Epithelial cell of proximal tubule (primary cell): ENCODE results near the gene CEPT1. TPM values are rescaled to one million over a fixed set of nuclear protein-coding genes. Genes with fewer than 3 reads are reported as not detected.

Experiments
- DNase-seq: peaks from one replicate; pipeline ENCODE4 v3.0.0-alpha.2; 2011; ENCODE audit warnings: low read depth
- H3K4me3 ChIP-seq: 2 replicates; pipeline ENCODE4 v1.5.1; 2011; ENCODE audit warnings: low read depth, mild to moderate bottlenecking, low read length
- total RNA-seq: library from RNA; depleted of rRNA; stranded (reverse); fragments of >200 nt; gene quantifications from 2 replicates; pipeline ENCODE4 v1.2.3, GENCODE V29; 2015
- TF ChIP-seq, protein P1 (sequence below): conservative IDR thresholded peaks from 2 replicates; pipeline ENCODE4 v1.5.1; 2012; ENCODE audit warnings: low read depth, mild to moderate bottlenecking, low read length

CEPT1 gene
- total RNA-seq, 1 donor from 2014 or later = 15.0 TPM

DNA sequence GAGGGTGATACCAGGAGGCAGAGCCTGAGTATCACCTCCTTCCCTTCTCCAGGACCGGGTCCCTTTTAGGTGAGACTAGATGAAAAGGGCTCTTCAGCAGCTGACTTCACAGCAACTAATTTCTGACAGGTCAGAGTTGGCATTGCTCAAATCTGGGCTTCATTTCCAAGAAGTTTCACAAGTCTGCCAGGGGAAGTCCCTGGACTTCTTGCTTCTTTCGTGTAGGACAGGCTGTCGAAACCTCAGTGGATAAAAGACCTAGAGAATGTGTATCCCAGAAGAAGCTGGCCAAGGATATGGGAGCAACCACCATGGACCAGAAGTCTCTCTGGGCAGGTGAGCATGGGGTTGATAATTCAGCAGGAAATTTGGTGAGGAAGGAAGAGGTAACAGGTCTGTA is 87.4 kb downstream of the CEPT1 start, which contains the start of gene CHI3L2:
TSS of gene CHI3L2 (plus strand) at position 280 of the 400 bp plus-strand sequence. CDS start at position 297, 17 bp downstream.
- DNase-seq = no peak
- no peak within 1 kb of the TSS for H3K4me3 ChIP-seq
- TF ChIP-seq, protein P1, sequence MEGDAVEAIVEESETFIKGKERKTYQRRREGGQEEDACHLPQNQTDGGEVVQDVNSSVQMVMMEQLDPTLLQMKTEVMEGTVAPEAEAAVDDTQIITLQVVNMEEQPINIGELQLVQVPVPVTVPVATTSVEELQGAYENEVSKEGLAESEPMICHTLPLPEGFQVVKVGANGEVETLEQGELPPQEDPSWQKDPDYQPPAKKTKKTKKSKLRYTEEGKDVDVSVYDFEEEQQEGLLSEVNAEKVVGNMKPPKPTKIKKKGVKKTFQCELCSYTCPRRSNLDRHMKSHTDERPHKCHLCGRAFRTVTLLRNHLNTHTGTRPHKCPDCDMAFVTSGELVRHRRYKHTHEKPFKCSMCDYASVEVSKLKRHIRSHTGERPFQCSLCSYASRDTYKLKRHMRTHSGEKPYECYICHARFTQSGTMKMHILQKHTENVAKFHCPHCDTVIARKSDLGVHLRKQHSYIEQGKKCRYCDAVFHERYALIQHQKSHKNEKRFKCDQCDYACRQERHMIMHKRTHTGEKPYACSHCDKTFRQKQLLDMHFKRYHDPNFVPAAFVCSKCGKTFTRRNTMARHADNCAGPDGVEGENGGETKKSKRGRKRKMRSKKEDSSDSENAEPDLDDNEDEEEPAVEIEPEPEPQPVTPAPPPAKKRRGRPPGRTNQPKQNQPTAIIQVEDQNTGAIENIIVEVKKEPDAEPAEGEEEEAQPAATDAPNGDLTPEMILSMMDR = no peak

DNA sequence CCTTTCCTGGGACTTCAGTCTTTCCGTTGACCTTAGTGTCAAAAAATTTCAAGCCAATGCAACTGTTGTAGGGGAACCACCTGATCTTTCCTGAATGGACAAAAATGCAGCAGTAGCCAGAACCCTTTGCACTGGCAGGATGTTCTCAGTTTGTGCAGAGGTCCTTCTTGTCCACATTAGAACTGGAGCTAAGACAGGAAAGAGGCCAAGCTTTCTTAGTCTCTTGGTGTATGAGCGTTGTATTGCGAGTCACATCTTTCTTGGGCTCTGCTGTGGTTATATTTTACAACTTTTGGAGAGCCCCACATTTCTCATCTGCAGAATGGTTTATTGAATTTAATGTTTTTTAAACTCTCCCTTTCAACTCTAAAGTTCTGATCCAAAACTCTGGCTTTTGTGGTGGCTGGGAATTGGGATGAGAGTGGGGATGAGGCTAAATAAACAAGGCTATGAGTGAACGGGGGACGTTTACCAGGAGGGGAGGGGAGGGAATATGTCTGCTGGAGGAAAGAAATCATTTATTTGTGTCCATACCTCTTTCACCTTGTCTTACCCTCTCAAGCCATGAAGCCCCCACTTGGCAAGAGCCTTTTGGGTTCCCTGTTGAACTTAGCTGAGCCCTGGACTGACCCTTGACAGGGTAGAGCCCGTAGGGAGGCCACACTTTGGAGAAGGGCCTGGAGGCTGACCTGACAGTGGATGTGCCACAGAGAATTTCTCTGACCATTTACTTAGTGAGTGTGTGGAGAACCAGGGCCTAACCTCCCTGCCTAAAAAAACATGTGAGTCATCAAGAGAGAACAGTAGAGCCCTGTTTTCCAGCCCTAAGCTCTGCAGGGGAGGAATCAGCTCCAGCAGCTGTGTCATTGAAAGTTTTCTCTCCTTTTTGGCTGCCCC is 88.1 kb downstream of the CEPT1 start:
- TF ChIP-seq, protein P1 = no peak
- H3K4me3 ChIP-seq = no peak overlapping the region
- DNase-seq = peak; percentile 60

DNA sequence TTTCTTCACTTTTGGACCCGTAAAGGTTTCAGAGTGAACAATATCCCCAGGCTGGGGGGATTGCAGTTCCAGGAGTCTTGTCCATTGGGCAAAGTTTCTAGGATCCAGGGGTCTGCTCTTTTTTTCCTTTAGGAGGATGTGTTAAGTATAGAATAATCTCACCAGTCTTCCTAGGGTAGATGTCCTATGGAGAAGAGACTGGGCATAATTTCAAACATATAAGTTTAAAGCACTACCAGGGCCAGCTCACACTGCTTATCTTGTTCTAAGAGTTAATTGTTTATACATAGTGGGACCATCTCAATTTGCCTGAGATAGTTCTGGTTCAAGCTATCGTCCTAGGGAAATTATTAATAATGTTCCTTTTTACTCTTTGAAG is 88.7 kb downstream of the CEPT1 start:
- H3K4me3 ChIP-seq = no peak overlapping the region
- no peak for DNase-seq
- TF ChIP-seq, protein P1 = no peak

DNA sequence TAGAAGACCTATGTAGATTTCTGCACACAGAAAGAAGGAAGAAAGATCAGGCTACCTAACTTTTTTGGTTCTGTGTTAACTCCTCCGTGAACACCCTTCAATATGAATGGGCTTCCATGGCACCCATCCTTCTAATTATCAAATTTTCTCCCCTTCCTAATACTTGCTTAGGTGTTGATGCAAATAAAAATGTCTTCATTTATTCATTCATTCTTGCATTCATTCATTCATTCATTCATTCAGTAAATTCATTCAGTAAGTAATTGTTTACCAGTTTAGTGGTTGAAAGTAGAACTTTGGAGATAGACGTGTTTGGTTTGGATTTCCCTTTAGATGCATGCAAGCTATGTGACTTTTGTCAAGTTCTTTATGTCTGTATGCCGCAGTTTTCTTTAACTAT is 92.1 kb downstream of the CEPT1 start:
- no peak overlapping the region for H3K4me3 ChIP-seq
- DNase-seq = no peak
- TF ChIP-seq, protein P1 = no peak

DNA sequence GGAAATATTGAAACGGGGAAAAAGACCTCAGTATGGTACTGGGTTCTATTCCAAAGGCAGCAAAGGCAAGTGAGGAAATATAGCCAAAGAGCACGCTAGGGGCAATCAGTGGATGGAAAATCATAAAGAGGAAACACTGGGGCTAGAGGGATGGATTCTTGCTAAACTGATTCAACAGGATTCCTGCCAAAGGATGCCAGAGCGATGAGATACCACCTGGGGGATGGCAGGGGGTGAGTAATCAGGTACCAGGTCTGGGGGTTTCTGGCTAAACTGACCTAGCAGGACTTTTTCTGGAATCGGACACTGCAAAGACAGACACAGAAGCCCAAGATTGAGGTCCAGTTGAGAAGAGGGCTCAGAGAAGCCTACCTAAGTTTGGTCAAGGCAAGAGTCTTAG is 94.2 kb downstream of the CEPT1 start:
- TF ChIP-seq, protein P1 = no peak
- DNase-seq = no peak

More for the DNA sequence above, 94.2 kb downstream of the CEPT1 start:
- no peak overlapping the region for H3K4me3 ChIP-seq

Other genes starting within 250 kb of the CEPT1 start
- gene LRIF1, start 176.3 kb upstream of the CEPT1 start, total RNA-seq = 11.1 and 12.1 TPM in 2 replicates
- 46.4 and 53.2 TPM in 2 replicates for gene DRAM2, start 130 bp upstream of the CEPT1 start, total RNA-seq
- 8.1 and 14.8 TPM in 2 replicates for gene DENND2D, start 60.4 kb downstream of the CEPT1 start, total RNA-seq
- not detected in 2 replicates for gene CHI3L2, start 87.5 kb downstream of the CEPT1 start, total RNA-seq
- not detected in 2 replicates for gene CHIA, start 150.6 kb downstream of the CEPT1 start, total RNA-seq